HFF-Myc (cell line): Measurements from ENCODE around the gene UBE2QL1.

ENCODE experiments used
- DNase-seq: peaks from one replicate; pipeline ENCODE4 v3.0.0-alpha.2; 2011; ENCODE audit warnings: low read depth; ENCODE audit errors: extremely low read depth
- H3K4me3 ChIP-seq: replicated peaks from 2 replicates; pipeline ENCODE4 v1.5.1; 2011; ENCODE audit warnings: low read depth, mild to moderate bottlenecking, control low read depth, low read length
- CTCF ChIP-seq: IDR thresholded peaks from 2 replicates; pipeline ENCODE4 v1.5.1; 2012; ENCODE audit warnings: mild to moderate bottlenecking, low read depth, low read length, control low read depth; ENCODE audit errors: missing control alignments

Gene UBE2QL1

DNA sequence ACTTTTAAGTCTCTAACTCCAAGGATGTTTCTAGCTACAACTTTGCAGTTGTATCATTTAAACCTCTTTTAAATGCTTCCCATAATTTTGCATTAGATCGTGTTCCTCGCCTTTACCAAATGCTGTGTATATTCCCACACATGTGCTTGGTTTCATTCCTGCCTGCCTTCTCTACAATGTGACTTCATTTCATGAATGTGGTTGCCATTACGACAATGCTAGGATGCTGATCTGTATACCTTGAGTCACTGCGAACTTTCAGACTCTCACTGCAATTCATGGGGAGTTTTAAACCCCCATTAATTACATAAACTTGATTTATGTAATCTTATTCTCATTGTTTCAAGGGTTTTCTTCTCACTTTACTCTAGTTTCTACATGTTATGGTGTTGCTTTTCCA, 50.3 kb downstream of the UBE2QL1 start:
- no peak overlapping the region for H3K4me3 ChIP-seq
- TF ChIP-seq CTCF = no peak
- DNase-seq = no peak

GRCh38 chr5:6501701-6502100, 53.0 kb downstream of the UBE2QL1 start:
- no peak overlapping the region for H3K4me3 ChIP-seq
- no peak for TF ChIP-seq CTCF
- DNase-seq = no peak

GRCh38 chr5:6502421-6502820, 53.8 kb downstream of the UBE2QL1 start:
- no peak for DNase-seq
- TF ChIP-seq CTCF = no peak
- H3K4me3 ChIP-seq = no peak overlapping the region

- TF ChIP-seq CTCF = no peak
- no peak for DNase-seq
- H3K4me3 ChIP-seq = no peak overlapping the region
Observed at GRCh38 chr5:6503342-6503741, 54.7 kb downstream of the UBE2QL1 start.

GRCh38 chr5:6504677-6505415, 56.2 kb downstream of the UBE2QL1 start:
- TF ChIP-seq CTCF = no peak
- no peak overlapping the region for H3K4me3 ChIP-seq
- peak; percentile 9 for DNase-seq

GRCh38 chr5:6505416-6505755, 56.7 kb downstream of the UBE2QL1 start:
- H3K4me3 ChIP-seq = no peak overlapping the region
- TF ChIP-seq CTCF = no peak
- DNase-seq = no peak
